Measurements from ENCODE around the gene PPM1E. TPM values are rescaled to one million over a fixed set of nuclear protein-coding genes. Genes with fewer than 3 reads are reported as not detected.
"Not testable (repeated sequence)": the region's sequence is repeated elsewhere in the genome, so short reads cannot be mapped to it uniquely, and the experiment has no call there.

PPM1E gene
- total RNA-seq, 1 donor from 2014 or later: 55.1 TPM

DNA sequence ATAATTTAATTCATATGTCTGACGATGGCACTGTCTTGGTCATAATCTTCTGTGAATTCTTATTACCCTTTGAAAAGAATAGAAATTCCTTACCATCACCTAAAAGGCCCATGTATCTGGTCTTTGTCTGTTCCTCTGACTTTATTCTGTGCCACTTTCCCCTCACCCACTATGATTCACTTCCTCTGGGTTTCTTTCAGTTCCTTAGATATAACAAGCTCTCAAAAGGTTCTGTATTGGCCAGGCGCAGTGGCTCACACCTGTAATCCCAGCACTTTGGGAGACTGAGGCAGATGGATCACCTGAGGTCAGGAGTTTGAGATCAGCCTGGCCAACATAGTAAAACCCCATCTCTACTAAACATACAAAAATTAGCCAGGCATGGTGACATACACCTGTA is 198.7 kb downstream of the PPM1E start:
- not testable (repeated sequence) for DNase-seq

DNA sequence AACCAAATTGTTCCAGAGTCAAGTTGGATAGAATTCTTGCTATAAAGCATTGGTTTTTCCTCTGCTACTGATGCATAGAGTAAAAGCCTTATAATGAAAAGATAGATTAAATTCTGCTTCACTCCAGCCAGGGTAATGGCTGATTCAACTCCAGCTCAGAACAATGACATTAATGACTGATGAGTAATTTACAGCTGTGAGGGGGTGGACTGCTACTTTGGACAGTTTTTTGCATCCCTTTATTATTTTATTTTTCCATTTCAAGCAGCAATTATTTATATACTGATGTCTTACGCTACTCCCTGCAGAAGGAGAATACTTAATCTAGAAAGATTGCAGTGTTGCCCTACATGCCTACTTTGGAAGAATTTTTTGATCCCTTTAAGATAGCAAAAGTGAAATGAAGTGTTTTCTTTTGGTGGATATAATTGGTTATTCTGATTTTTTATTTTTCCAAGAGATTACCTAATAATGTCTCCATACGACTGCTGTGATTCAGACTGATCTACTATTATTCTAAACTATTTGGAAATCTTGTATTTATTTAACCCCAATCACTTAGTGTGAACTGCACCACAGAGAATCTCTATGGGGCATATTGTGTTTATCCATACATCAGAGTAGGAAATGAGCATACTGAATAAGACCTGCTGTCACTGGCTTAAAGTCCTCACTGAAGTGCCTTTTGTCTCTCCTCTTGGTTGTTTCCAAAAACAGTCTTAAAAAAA is 201.5 kb downstream of the PPM1E start:
- no peak for DNase-seq

DNA sequence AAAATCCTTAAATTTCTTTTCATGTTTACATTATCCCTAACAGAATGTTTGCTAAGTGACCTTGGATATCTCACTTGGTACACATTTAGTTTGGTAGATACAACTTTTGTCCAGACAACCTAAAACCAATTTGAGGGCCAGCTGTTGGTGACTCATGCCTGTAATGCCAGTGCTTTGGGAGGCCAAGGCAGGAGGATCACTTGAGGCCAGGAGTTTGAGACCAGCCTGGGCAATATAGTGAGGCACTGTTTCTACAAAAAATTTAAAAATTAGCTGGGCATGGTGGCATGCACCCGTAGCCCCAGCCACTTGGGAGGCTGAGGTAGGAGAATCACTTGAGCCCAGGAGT is 202.0 kb downstream of the PPM1E start:
- not testable (repeated sequence) for DNase-seq

DNA sequence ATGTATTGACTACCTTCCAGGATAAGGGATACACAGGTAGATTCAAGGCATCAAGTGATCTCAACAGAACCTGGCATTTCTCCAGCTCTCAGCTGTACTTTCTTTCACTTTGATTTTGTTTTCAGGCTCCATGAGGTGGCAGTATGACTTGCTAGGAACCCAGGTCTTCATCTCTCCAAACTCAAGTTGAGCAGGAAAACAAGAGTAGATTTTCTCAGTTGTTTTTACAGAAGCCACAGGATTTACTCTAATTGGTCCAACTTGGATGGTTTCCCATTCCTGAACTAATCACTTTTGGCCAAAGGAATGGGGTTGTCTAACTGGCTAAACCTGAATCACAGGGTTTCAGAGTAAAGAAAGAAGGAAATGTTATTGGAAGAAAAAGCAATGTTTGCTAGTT is 204.4 kb downstream of the PPM1E start:
- no peak for DNase-seq

DNA sequence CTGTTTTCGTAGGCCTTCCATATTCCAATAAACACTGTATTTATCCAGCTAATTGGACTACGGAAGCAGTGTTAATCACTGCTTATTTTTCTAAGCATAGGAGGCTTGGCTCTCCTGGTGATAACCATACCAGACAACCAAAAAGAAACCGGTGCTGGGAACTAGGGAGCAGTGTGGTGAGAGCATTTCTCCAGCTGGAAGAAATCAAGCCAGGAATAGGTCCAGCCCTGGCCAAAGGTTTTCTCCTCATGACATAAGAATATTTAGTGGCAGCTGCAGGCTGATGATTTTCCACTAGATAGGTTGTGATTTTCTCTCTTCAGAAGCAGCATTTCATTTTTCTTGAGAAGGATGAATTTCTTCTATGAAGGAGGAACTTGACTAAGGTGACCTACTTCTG is 209.6 kb downstream of the PPM1E start:
- DNase-seq: no peak

DNA sequence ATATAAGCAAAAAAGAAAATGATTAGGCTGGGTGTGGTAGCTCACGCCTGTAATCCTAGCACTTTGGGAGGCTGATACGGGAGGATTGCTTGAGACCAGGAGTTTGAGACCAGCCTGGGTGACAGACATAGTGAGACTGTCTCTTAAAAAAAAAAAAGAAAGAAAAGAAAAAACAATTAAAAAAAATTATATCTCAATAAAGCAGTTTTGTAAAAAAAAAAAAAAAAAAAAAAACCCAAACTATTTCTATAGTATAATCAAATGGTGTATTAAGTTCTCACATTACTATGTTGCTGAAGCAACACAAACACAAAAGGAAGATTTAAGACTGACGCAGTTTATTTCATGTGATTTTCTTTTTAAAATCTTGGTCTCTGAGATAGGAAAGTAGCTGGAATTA is 210.6 kb downstream of the PPM1E start:
- no peak for DNase-seq

DNA sequence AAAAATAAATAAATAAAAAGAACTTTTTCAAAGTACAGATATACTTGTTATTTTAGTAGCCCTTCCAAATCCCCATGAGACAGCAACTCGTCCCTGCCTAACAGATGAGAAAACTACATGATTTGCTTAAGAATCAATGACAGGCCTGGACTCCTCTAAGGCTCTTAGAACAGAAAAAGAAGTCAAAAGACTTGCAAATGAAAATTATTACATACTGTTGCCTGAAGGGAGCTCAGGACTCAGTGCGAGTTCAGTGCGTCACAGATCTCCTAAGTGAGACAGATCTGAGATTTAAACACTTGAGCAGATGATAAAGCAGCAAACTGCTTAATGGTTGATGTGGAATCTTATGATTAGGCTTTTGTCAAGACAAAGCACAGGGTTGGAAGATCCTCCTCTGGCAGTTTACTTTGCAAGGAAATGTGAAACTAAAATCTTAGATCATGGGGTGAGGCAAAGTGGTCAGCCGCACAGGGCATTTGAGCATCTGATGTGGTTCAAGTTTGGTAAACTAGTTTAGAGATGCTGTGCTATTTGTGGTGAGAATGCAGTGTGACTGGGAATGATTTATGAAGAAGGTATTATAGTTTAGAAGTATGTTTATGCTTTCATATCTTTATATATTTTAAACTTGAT is 212.9 kb downstream of the PPM1E start:
- no peak for DNase-seq

DNA sequence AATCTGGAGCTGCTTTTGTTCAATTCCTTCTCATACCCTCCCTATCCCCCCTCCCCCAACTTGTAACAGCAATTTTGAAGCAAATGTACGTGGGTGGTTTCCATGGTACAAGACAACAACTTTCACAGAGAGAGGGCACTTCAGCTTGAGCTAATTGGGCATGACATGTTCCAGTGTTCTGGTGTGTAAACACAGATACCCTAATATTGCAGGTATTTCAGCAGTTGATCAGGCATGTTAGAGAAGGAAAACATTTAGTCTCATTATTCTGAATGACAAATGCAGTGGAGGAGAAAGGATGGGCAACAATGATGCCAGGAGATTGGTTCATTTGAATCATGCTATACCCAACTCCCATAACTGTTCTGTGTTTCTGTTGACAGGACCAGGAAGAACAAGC is 213.5 kb downstream of the PPM1E start:
- no peak for DNase-seq

DNA sequence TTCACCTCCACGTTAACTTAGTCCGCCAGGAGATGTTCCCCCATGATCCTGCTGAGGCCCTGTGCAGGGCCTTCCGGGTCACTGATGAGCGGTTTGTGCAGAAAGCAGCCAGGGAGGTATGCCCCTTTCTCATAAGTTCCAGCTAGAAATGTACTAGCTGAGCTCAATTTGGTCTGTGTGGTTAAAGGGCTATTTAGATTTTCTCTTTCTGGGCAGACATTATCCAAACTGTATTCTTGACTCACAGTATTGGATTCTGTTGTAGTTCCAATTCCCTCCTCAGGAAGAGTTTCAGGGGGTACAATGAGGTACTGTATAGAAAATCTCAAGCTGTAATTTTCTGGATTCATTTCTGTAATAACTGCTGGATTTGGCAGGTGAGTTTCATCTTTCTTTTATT is 214.0 kb downstream of the PPM1E start:
- no peak for DNase-seq

DNA sequence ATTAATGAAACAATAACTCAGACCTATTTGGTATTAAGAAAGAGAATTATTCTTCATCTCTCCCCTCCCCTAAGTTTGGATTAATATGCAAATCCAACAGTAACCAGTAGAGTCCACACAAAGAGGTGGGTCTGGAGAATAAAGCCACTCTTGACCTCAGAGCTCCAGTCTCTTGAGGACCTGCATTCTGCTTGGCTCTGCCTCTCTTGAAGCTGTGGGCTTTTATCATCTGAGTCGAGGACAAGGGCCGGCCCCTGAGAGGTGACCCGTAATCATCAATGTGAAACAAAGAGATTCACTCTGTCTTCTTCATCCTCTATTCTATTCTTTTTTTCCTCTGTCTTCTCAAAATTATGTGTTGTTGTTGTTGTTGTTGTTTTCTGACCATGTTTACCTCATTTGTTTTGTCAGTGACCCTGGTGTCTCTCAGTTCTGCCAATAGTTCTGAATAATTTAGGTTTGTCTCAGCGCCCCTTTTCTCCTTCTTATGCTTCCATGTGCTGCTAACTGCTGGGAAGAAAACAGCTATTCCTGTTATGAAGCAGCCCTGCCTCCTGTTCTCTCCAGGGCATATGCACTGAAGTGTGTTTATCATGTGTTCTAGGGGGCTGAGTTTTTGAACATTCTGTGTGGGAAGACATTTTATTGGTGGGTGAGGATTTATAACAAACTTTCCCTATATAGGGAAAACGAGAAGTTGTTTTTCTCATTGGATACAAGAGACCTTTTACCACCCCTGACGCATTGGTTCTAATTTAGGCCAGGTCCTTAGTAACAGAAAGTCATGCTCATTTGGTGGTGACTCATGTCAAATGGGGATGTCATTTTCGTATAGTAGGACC is 215.2 kb downstream of the PPM1E start:
- no peak for DNase-seq

DNA sequence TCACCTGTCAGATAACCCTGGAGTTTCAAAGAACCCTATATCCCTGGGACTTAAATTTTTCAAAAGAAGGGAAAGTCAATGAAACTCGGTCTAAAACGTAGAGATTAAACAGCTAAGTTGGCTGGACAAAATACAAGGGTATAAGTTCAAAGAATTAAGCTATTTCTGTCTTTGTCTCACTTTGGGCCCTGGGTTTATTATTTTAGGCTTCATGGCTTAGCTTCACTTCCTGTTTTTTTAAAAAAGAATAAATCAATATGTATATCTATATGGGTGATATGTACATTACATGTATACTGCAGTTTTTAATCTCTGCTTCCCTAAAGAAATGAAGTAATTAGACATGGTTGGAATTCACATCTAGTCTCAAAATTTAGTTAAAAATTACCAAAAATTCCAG is 218.7 kb downstream of the PPM1E start:
- DNase-seq: no peak

DNA sequence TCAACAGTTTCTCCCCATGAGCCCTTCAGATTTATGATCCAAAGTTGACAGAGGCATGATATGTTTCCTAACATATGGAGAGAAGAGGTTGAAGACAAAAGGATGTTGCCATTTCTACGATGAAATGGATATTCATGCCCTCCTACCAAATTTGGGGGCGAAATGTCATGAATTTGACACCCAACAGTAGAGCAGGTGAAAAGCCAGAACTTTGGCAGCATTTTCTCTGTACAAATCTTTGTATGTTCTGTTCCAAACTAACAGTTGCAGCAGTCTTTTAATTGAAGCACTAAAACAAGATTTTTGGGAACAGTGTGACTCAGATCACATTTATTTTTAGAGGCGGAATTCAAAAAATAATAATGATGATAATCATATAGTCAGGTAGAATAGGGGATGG is 220.9 kb downstream of the PPM1E start:
- no peak for DNase-seq

DNA sequence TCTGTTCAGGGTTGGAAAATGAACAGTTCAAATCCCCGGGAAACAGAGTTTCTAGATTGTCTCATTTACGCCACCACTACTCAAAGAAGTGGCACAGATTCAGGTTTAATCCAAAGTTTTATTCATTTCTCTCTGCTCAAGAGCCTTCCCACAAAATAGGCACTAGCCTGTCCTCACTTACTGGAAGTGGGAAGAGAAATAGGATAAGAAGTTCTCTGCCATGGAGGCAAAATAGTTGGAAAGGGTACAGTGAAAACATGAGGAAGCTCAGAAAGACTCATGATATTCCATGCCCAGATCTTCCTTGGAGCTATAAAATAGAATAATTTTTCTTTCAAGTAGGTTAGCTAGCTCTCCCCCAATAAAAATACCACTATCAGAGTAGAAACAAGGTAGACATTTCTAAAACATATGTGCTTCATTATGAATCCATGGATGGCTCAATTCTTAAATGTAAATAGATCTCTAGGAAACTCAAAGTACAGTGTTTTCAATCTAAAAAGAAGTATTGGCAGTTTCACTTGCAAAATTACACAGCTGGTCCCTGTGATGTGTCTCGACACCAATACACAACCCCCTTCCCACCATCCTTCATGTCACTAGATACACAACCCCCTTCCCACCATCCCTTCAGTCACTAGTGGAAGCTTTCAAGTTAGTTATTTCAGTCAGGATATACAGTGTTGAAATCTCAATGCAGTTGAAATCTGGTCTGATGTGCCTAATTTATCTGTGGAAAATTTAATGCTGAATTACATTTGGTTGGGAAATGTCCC is 225.2 kb downstream of the PPM1E start:
- no peak for DNase-seq

DNA sequence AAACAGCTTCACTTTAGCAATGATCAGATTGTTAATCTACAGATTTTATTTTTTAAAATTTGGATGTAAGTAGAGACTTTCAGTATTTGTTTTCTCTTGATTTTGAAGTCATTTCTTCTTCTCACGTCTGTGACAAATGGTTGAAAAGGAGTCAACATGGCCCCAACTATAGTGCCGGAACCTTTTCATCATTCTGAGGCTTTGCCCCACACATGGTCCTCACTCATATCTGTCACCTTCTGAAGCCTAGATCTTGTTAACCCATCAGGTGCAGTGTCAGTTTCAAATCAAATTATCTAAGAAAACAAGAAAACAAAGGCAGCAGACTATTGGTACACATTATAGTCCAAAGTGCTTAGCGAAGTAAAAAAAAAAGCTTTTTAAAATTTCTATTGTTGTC is 227.0 kb downstream of the PPM1E start:
- no peak for DNase-seq

DNA sequence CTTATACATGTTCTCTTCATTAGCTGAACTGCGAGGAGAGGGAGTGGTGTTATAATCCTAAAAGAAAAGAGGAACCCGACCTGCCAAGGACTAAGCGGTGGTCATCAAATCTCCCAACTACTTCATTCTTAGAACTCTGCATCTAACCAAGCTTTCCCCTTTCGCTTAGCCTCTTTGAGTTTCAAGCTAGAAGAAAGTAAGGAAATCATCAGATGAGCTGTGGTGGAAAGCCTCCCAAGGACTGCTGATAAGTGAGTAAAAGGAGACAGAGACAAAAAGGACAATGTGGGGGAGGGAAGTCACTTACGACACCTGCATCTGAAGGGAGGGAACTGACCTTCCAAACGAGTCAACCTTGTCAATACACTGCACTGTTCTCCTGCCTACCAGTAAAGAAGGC is 229.7 kb downstream of the PPM1E start:
- DNase-seq: no peak

DNA sequence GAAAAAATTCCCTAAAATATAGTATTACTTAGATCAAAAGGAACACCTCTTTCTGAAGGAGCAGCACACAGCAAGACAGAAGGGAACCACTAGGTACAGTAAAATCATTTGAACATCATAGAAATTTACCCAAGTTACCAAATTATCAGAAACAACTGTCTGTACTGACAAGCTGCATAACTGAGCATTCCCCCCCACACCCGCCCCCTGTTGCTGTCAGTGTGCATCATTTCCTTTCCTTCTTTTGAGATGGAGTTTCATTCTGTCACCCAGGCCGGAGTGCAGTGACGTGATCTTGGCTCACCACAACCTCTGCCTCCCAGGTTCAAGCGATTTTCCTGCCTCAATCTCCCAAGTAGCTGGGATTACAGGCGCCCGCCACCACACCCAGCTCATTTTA is 230.3 kb downstream of the PPM1E start:
- no peak for DNase-seq

DNA sequence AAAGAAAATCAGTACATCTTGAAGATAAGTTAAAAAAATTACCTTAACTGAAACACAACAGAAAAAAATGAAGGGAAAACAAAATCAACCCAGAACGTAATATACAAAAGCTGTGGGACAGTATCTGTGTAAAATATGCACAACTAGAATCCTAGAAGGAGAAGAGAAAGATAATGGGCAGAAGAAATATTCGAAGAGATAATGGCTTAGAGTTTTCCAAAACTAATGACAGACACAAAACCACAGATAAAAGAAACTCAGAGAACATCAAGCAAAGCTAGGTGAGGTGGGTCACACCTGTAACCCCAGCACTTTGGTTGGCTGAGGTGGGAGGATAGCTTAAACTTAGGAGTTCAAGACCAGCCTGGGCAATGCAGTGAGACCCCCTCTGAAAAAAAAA is 234.0 kb downstream of the PPM1E start:
- DNase-seq: no peak

DNA sequence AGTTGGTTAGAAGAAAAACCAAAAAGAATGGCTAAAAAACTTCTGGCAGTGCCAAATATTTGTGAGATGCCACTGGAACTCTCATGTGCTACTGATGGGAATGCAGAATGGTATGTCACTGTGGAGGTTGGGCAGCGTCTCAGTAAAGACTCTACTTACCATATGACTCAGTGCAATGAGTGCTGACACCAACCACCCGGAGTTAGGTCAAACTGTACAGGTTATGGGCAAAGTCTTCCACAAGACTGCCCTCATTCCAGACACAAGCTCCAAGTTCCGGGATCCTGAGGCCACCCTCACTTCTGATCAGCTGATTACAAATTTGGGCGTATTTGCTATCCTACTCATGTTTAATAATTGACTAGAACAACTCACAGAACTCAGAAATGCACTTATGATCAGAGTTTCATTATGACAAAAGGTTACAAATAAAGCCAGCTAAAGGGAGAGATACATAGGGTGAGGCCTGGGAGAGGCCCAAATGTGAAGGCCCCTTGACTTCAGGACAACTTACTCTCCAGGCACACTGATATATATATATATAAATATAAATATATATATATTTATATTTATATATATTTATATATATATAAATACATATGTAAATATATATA is 236.2 kb downstream of the PPM1E start:
- no peak for DNase-seq

DNA sequence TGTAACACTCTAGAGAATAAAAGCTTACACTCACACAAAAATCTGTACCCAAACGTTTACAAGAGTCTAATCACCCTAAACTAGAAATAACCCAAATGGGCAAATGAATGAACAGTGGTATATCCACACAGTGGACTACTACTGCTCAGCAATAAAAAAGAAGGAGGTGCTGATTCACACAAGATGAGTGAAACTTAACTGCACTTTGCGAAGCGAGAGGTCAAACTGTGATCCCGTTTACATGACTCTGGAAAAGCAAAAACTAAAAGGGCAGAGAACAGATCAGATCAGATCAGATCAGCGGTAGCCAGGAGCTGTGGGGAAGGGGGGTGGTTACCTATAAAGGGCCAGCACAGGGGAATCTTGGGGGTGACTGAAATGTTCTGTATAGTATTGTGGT is 237.7 kb downstream of the PPM1E start:
- no peak for DNase-seq

DNA sequence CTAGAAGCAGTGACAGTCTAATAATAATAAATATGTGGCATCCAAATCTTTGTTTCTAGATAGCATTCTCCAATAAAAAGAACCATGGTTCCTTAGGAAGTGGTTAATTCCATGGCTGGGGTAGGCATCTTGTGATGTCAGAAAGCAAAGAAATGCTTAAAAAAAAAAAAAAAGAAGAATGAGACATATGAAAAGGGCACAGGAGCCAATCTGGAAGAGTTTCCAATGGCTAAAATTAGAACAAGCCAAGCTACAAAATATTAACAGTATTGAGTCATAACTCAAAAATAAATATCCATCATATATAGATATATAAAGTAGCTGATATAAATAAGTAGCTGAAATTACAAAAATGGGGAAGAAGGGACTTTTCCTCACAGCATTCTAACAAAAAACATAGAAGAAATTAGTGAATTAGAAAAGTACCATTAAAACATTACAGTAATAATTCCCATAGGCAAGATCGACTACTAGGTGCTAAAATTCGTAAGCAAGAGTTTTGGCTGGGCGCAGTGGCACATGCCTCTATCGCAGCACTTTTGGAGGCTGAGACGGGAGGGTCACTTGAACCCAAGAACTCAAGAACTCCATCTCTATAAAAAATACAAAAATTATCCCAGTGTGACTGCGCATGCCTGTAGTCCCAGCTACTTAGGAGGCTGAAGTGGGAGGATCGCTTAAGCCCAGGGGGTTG is 239.7 kb downstream of the PPM1E start:
- DNase-seq: no peak

DNA sequence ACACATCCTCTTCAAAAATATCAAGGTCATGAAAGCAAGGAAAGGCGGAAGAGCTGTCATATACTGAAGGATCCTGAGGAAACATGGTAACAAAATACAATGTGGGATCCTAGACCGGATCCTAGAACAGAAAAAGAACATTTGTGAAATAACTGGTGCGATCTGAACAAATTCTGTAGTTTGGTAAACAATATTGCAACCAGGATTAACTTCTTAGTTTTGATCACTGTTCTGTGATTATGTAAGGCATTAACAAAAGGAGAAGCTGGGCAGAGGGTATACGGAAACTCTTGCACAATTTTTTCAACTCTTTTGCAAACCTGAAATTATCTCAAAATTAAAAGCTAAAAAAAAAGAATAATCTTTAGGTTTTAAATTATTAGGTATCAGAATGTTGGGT is 241.3 kb downstream of the PPM1E start:
- no peak for DNase-seq
